OCI-LY7 (cell line): ENCODE data around the gene FOXB1.

ENCODE experiments used
- EZH2phosphoT487 ChIP-seq: fragments of 200-600 bp; sonication (generic); IDR thresholded peaks from 2 replicates; pipeline ENCODE4 v1.6.1; 2018; ENCODE audit warnings: low read depth, borderline replicate concordance, mild to moderate bottlenecking, mixed run types, antibody characterized with exemption, low read length, moderate library complexity, mixed read lengths
- TF ChIP-seq, protein P1 (sequence below): fragments of 200-600 bp; sonication (generic); conservative IDR thresholded peaks from 2 replicates; pipeline ENCODE4 v1.5.1; 2014; ENCODE audit warnings: mild to moderate bottlenecking, antibody characterized with exemption, low read length, moderate library complexity, mixed read lengths

GRCh38 chr15:60052796-60053195 lies 48.7 kb downstream of the FOXB1 start:
- TF ChIP-seq, protein P1, sequence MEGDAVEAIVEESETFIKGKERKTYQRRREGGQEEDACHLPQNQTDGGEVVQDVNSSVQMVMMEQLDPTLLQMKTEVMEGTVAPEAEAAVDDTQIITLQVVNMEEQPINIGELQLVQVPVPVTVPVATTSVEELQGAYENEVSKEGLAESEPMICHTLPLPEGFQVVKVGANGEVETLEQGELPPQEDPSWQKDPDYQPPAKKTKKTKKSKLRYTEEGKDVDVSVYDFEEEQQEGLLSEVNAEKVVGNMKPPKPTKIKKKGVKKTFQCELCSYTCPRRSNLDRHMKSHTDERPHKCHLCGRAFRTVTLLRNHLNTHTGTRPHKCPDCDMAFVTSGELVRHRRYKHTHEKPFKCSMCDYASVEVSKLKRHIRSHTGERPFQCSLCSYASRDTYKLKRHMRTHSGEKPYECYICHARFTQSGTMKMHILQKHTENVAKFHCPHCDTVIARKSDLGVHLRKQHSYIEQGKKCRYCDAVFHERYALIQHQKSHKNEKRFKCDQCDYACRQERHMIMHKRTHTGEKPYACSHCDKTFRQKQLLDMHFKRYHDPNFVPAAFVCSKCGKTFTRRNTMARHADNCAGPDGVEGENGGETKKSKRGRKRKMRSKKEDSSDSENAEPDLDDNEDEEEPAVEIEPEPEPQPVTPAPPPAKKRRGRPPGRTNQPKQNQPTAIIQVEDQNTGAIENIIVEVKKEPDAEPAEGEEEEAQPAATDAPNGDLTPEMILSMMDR = no peak
- TF ChIP-seq EZH2phosphoT487 = no peak
